Neural progenitor cell (in vitro differentiated cells): ENCODE results near the gene PFKM. TPM values are rescaled to one million over a fixed set of nuclear protein-coding genes. Genes with fewer than 3 reads are reported as not detected.
"Not testable (repeated sequence)": the region's sequence is repeated elsewhere in the genome, so short reads cannot be mapped to it uniquely, and the experiment has no call there.

Experiments
- DNase-seq: peaks from one replicate; pipeline ENCODE4 v3.0.0-alpha.2; 2016; ENCODE audit warnings: low spot score
- H2AFZ ChIP-seq: fragments of 200-600 bp; sonication (generic); replicated peaks from 2 replicates; pipeline ENCODE4 v1.6.1; 2016; ENCODE audit warnings: antibody characterized with exemption
- H3F3A ChIP-seq: fragments of 200-600 bp; sonication (generic); 2 replicates; pipeline ENCODE4 v1.6.1; 2016; ENCODE audit warnings: antibody characterized with exemption, low read depth
- H3K27ac ChIP-seq: fragments of 200-600 bp; sonication (generic); 2 replicates; pipeline ENCODE4 v1.5.1; 2016; ENCODE audit warnings: mild to moderate bottlenecking
- H3K27me3 ChIP-seq: fragments of 200-600 bp; sonication (generic); 2 replicates; pipeline ENCODE4 v1.6.1; 2016; ENCODE audit warnings: mild to moderate bottlenecking, moderate library complexity
- H3K36me3 ChIP-seq: fragments of 200-600 bp; sonication (generic); 2 replicates; pipeline ENCODE4 v1.5.1; 2016
- H3K4me1 ChIP-seq: fragments of 200-600 bp; sonication (generic); 2 replicates; pipeline ENCODE4 v1.6.1; 2016; ENCODE audit warnings: mixed run types
- H3K4me2 ChIP-seq: fragments of 200-600 bp; sonication (generic); 2 replicates; pipeline ENCODE4 v1.6.1; 2016
- H3K4me3 ChIP-seq: fragments of 200-600 bp; sonication (generic); 2 replicates; pipeline ENCODE4 v1.5.1; 2016
- H3K79me2 ChIP-seq: fragments of 200-600 bp; sonication (generic); 2 replicates; pipeline ENCODE4 v1.6.1; 2016; ENCODE audit warnings: low read depth
- H3K9ac ChIP-seq: fragments of 200-600 bp; sonication (generic); 2 replicates; pipeline ENCODE4 v1.6.1; 2016
- H3K9me3 ChIP-seq: fragments of 200-600 bp; sonication (generic); 2 replicates; pipeline ENCODE4 v1.5.1; 2016; ENCODE audit warnings: low read depth
- H4K20me1 ChIP-seq: fragments of 200-600 bp; sonication (generic); 2 replicates; pipeline ENCODE4 v1.6.1; 2016; ENCODE audit warnings: low read depth
- H3K27ac Mint-ChIP-seq: 3 replicates; pipeline ENCODE4 v1.8.0; 2021; ENCODE audit warnings: mixed read lengths
- H3K27me3 Mint-ChIP-seq: 2 replicates; pipeline ENCODE4 v1.8.0; 2022; ENCODE audit warnings: low read depth, mild to moderate bottlenecking, inconsistent platforms, moderate library complexity, mixed read lengths; ENCODE audit not compliant: insufficient read depth
- H3K36me3 Mint-ChIP-seq: 3 replicates; pipeline ENCODE4 v1.8.0; 2021; ENCODE audit warnings: mixed read lengths
- H3K4me1 Mint-ChIP-seq: 3 replicates; pipeline ENCODE4 v1.8.0; 2021; ENCODE audit warnings: mixed read lengths
- H3K4me3 Mint-ChIP-seq: 3 replicates; pipeline ENCODE4 v1.8.0; 2021; ENCODE audit warnings: mild to moderate bottlenecking, moderate library complexity, mixed read lengths
- H3K9me3 Mint-ChIP-seq: 3 replicates; pipeline ENCODE4 v1.8.0; 2020; ENCODE audit warnings: mixed read lengths
- EZH2 ChIP-seq: fragments of 200-600 bp; sonication (generic); IDR thresholded peaks from 2 replicates; pipeline ENCODE4 v1.6.1; 2017; ENCODE audit warnings: antibody characterized with exemption, mild to moderate bottlenecking, moderate library complexity
- EZH2phosphoT487 ChIP-seq: fragments of 200-600 bp; sonication (generic); IDR thresholded peaks from 2 replicates; pipeline ENCODE4 v1.6.1; 2017; ENCODE audit warnings: antibody characterized with exemption
- total RNA-seq: library from RNA; depleted of rRNA; stranded (reverse); fragments of >200 nt; gene quantifications from 2 replicates; pipeline ENCODE4 v1.2.3, GENCODE V29; 2015; ENCODE audit warnings: low replicate concordance
- TF ChIP-seq, protein P1 (sequence below): fragments of 200-600 bp; sonication (generic); IDR thresholded peaks from 2 replicates; pipeline ENCODE4 v1.5.1; 2017; ENCODE audit warnings: antibody characterized with exemption, mild to moderate bottlenecking

PFKM gene
- total RNA-seq, 1 donor from 2014 or later, result 128 TPM

GRCh38 chr12:48123169-48123568 is 4.0 kb downstream of the PFKM start:
- Mint-ChIP-seq H3K27ac (no peak overlapping the region), H3K36me3 (peaks cover 35% of the 10 kb centered on the region), H3K27me3 (peaks cover 7% of the 10 kb centered on the region), H3K4me1 (peaks cover 38% of the 10 kb centered on the region), H3K9me3 (no peaks in the 10 kb centered on the region), H3K4me3 (no peak overlapping the region)
- H3K4me3 ChIP-seq, result no peak overlapping the region
- H2AFZ ChIP-seq, result no peak overlapping the region
- TF ChIP-seq, protein P1, sequence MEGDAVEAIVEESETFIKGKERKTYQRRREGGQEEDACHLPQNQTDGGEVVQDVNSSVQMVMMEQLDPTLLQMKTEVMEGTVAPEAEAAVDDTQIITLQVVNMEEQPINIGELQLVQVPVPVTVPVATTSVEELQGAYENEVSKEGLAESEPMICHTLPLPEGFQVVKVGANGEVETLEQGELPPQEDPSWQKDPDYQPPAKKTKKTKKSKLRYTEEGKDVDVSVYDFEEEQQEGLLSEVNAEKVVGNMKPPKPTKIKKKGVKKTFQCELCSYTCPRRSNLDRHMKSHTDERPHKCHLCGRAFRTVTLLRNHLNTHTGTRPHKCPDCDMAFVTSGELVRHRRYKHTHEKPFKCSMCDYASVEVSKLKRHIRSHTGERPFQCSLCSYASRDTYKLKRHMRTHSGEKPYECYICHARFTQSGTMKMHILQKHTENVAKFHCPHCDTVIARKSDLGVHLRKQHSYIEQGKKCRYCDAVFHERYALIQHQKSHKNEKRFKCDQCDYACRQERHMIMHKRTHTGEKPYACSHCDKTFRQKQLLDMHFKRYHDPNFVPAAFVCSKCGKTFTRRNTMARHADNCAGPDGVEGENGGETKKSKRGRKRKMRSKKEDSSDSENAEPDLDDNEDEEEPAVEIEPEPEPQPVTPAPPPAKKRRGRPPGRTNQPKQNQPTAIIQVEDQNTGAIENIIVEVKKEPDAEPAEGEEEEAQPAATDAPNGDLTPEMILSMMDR, result no peak
- TF ChIP-seq EZH2 (no peak), EZH2phosphoT487 (no peak)
- peaks cover 7% of the 10 kb centered on the region for H3K36me3 ChIP-seq
- peaks cover 39% of the 10 kb centered on the region for H3K4me1 ChIP-seq
- peaks cover 46% of the 10 kb centered on the region for H4K20me1 ChIP-seq
- H3K27me3 ChIP-seq, result no peaks in the 10 kb centered on the region
- H3K79me2 ChIP-seq, result peaks cover 54% of the 10 kb centered on the region
- H3K27ac ChIP-seq, result no peak overlapping the region
- peak overlapping the region; percentile 89 for H3K4me2 ChIP-seq
- peaks cover 25% of the 10 kb centered on the region for H3F3A ChIP-seq
- DNase-seq, result no peak
- H3K9me3 ChIP-seq, result no peaks in the 10 kb centered on the region
- no peak overlapping the region for H3K9ac ChIP-seq

DNA sequence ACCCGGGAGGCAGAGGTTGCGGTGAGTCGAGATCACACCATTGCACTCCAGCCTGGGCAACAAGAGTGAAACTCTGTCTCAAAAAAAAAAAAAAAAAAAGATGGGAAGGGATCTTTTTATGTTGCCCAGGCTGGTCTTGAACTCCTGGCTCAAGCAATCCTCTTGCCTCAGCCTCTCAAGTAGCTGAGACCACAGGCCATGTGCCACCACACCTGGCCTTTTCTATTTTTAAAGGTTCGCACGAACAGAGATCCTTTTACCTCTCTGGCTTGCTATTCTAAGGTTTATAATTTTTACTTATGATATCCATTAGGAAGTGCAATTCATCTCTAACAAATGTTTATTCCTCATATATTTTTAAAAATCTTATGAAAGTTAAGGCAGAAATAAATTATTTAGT is 6.4 kb downstream of the PFKM start:
- not testable (repeated sequence) for H3K27me3 Mint-ChIP-seq, H3K4me3 ChIP-seq, H3K9ac ChIP-seq, H3K4me2 ChIP-seq, H3K9me3 Mint-ChIP-seq, H3K9me3 ChIP-seq, H3K36me3 ChIP-seq, H2AFZ ChIP-seq, H3K4me3 Mint-ChIP-seq, H3K27ac ChIP-seq, DNase-seq, H3K27ac Mint-ChIP-seq, H3K27me3 ChIP-seq
- peaks cover 25% of the 10 kb centered on the region for H3K4me1 ChIP-seq
- H3F3A ChIP-seq, result peaks cover 16% of the 10 kb centered on the region
- Mint-ChIP-seq H3K4me1 (peaks cover 24% of the 10 kb centered on the region), H3K36me3 (peaks cover 49% of the 10 kb centered on the region)
- H4K20me1 ChIP-seq, result peaks cover 53% of the 10 kb centered on the region
- peaks cover 43% of the 10 kb centered on the region for H3K79me2 ChIP-seq

- Mint-ChIP-seq H3K27me3 (peaks cover 7% of the 10 kb centered on the region), H3K27ac (no peak overlapping the region), H3K36me3 (peaks cover 52% of the 10 kb centered on the region), H3K4me1 (peaks cover 19% of the 10 kb centered on the region), H3K9me3 (no peaks in the 10 kb centered on the region), H3K4me3 (no peak overlapping the region)
- Histone ChIP-seq H3K9me3 (no peaks in the 10 kb centered on the region), H3K9ac (no peak overlapping the region), H3K4me2 (no peak overlapping the region), H3F3A (peaks cover 15% of the 10 kb centered on the region), H2AFZ (no peak overlapping the region), H3K36me3 (peaks cover 7% of the 10 kb centered on the region), H3K27me3 (no peaks in the 10 kb centered on the region), H3K27ac (no peak overlapping the region), H4K20me1 (peaks cover 48% of the 10 kb centered on the region), H3K4me1 (peaks cover 20% of the 10 kb centered on the region), H3K4me3 (no peak overlapping the region), H3K79me2 (peaks cover 39% of the 10 kb centered on the region)
- TF ChIP-seq, protein P1, result no peak
- no peak for TF ChIP-seq EZH2phosphoT487
- no peak for TF ChIP-seq EZH2
- no peak for DNase-seq
Observed at GRCh38 chr12:48125985-48126384, 6.8 kb downstream of the PFKM start.

DNA sequence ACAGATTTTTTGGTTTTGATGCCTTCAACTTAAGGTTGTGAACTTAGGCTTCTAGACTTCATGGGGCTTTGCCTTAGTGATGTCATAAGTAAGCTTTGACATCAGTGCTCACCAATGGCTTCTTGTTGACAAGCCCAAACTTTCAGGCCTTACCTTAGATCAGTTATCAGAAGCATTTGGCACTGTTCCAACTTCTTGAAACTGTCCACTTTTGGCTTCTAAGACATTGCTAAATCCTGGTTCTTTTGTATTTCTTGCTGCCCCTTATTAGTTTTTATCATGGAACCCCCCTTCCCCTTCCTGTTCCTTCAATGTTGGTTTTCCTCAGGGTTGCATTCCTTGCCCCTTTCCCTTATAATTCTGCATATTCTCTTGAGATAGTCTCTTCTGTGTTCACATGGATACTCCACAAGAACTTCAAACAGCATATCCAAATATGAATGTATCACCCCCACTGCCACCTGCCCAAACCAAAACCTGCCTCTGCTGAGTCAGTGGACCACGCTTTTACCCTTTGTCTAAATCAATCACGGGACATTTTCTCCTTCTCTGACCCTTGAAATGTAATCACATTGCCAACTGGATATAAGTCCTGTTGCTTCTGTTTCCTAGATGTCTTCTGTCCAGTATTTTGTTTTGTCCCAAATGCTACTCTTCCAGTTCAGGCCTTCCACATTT is 7.9 kb downstream of the PFKM start:
- no peak overlapping the region for H3K4me3 ChIP-seq
- peaks cover 39% of the 10 kb centered on the region for H4K20me1 ChIP-seq
- H3K4me2 ChIP-seq, result no peak overlapping the region
- H3K4me1 Mint-ChIP-seq, result peaks cover 8% of the 10 kb centered on the region
- H3K9ac ChIP-seq, result no peak overlapping the region
- H2AFZ ChIP-seq, result no peak overlapping the region
- H3K4me3 Mint-ChIP-seq, result no peak overlapping the region
- peaks cover 4% of the 10 kb centered on the region for H3K27me3 Mint-ChIP-seq
- H3F3A ChIP-seq, result peaks cover 5% of the 10 kb centered on the region
- peaks cover 30% of the 10 kb centered on the region for H3K79me2 ChIP-seq
- H3K36me3 ChIP-seq, result peaks cover 7% of the 10 kb centered on the region
- peaks cover 13% of the 10 kb centered on the region for H3K4me1 ChIP-seq
- TF ChIP-seq, protein P1, result no peak
- TF ChIP-seq EZH2 (no peak), EZH2phosphoT487 (no peak)
- no peaks in the 10 kb centered on the region for H3K9me3 Mint-ChIP-seq
- H3K27ac ChIP-seq, result no peak overlapping the region
- no peaks in the 10 kb centered on the region for H3K9me3 ChIP-seq
- H3K36me3 Mint-ChIP-seq, result peaks cover 56% of the 10 kb centered on the region
- H3K27ac Mint-ChIP-seq, result no peak overlapping the region
- H3K27me3 ChIP-seq, result no peaks in the 10 kb centered on the region
- no peak for DNase-seq
